Measurements from ENCODE around the gene RNF7. TPM values are rescaled to one million over a fixed set of nuclear protein-coding genes. Genes with fewer than 3 reads are reported as not detected.
A peak's percentile ranks its signal among the peaks of the same experiment; 100 is the strongest.

The RNF7 gene
- total RNA-seq, 1 donor: 48.1 TPM

DNA sequence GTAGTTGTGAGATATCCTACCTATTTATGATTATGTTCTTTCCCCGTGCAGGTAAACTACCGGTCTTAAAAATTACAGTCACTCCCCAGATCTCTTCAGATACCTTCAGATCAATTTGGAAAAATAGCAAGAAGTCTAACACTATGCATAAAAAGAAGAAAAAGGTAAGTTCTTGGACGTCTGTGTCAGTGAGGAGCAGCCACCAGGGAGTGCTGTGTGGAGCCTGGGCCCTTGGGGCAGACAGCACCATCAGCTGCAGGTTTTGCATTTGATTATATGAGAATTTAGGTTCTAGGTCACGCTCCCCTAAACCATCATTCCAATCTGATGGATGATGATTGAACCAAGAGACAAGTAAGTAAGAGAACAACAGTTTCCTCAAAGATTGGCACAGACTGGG, 8.9 kb upstream of the RNF7 start:
- Histone ChIP-seq H3K9me3 (ENCODE audit: low read depth, low read length) (no peaks in the 10 kb centered on the region), H3K27ac (ENCODE audit: low read depth, low read length) (no peak overlapping the region), H3K4me3 (ENCODE audit: insufficient read depth, low read length) (no peak overlapping the region), H3K27me3 (ENCODE audit: insufficient read depth, low read length) (no peaks in the 10 kb centered on the region), H3K36me3 (ENCODE audit: insufficient read depth, low read length) (no peaks in the 10 kb centered on the region), H3K79me2 (ENCODE audit: insufficient read depth, low read length) (no peaks in the 10 kb centered on the region), H4K20me1 (ENCODE audit: insufficient read depth, low read length) (no peaks in the 10 kb centered on the region), H3K4me1 (ENCODE audit: insufficient read depth, low read length) (peaks cover 3% of the 10 kb centered on the region), H3K4me2 (ENCODE audit: insufficient read depth, low read length) (no peak overlapping the region), H2AFZ (ENCODE audit: low read length) (no peak overlapping the region)
- TF ChIP-seq, protein P1, sequence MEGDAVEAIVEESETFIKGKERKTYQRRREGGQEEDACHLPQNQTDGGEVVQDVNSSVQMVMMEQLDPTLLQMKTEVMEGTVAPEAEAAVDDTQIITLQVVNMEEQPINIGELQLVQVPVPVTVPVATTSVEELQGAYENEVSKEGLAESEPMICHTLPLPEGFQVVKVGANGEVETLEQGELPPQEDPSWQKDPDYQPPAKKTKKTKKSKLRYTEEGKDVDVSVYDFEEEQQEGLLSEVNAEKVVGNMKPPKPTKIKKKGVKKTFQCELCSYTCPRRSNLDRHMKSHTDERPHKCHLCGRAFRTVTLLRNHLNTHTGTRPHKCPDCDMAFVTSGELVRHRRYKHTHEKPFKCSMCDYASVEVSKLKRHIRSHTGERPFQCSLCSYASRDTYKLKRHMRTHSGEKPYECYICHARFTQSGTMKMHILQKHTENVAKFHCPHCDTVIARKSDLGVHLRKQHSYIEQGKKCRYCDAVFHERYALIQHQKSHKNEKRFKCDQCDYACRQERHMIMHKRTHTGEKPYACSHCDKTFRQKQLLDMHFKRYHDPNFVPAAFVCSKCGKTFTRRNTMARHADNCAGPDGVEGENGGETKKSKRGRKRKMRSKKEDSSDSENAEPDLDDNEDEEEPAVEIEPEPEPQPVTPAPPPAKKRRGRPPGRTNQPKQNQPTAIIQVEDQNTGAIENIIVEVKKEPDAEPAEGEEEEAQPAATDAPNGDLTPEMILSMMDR (IDR thresholded peaks at IDR 0.05; ENCODE audit: extremely low read depth, low read depth, low read length): peak; percentile 20
- no peak for DNase-seq (ENCODE audit: insufficient read length, low spot score, missing footprints)

DNA sequence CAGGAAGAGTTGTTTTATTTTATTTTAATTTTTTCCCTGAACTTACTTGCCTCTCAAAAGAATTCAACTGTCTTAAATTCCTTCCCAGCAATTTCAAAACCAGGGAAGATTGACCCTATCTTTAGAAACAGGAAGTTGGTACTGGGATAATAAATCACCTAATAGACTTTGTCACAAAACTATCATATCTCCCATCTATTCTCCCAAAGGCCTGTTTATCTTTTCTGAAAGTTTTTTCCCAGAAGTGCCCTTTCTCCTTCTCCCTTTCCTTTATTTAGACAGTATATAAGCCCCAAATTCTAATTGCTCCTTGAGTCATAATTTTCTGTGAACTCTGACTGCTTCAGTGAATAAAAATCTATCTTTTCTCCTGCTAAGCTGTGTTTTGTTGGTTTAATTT, 2.9 kb upstream of the RNF7 start:
- peaks cover 8% of the 10 kb centered on the region for H3K4me1 ChIP-seq (ENCODE audit: insufficient read depth, low read length)
- H3K4me2 ChIP-seq (ENCODE audit: insufficient read depth, low read length): no peak overlapping the region
- H3K4me3 ChIP-seq (ENCODE audit: insufficient read depth, low read length): no peak overlapping the region
- H3K9me3 ChIP-seq (ENCODE audit: low read depth, low read length): no peaks in the 10 kb centered on the region
- H3K79me2 ChIP-seq (ENCODE audit: insufficient read depth, low read length): peaks cover 21% of the 10 kb centered on the region
- H4K20me1 ChIP-seq (ENCODE audit: insufficient read depth, low read length): no peaks in the 10 kb centered on the region
- no peaks in the 10 kb centered on the region for H3K27me3 ChIP-seq (ENCODE audit: insufficient read depth, low read length)
- H3K36me3 ChIP-seq (ENCODE audit: insufficient read depth, low read length): no peaks in the 10 kb centered on the region
- no peak overlapping the region for H2AFZ ChIP-seq (ENCODE audit: low read length)
- TF ChIP-seq, protein P1 (IDR thresholded peaks at IDR 0.05; ENCODE audit: extremely low read depth, low read depth, low read length): no peak
- DNase-seq (ENCODE audit: insufficient read length, low spot score, missing footprints): no peak
- no peak overlapping the region for H3K27ac ChIP-seq (ENCODE audit: low read depth, low read length)

DNA sequence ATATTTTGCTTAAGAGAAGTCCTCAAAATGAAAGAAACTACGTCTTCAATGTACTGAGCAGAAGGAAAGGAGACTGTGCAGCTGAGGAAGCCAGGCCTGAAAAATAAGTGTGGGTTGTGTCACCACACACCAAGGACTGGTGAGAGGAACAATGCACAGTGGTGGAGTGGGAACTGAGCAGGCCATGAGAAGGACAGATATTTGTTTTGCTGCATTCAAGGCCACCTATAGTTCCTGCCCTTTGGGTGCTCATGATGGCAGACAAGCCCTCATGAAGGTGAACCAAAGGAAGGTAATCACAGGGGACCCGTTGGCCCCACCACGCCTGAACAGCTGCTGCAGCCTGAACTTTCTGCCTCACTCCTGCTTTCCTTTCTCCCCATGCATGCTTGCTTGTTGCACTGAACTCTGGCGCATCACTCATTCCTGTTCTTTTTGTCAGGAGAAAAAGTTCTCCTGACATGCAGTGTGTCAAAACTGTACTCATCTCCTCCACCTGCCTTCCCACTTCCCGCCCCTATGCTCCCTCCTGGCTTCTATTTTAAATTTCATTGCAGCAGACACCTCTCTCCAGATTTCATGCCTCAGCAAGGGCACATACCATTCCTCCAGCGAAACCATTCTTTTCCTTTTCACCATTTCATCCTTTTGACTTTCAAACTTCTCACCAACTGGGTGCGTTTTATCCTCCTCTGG, 2.2 kb upstream of the RNF7 start:
- H3K4me2 ChIP-seq (ENCODE audit: insufficient read depth, low read length): no peak overlapping the region
- H3K27me3 ChIP-seq (ENCODE audit: insufficient read depth, low read length): no peaks in the 10 kb centered on the region
- no peak overlapping the region for H3K27ac ChIP-seq (ENCODE audit: low read depth, low read length)
- H3K9me3 ChIP-seq (ENCODE audit: low read depth, low read length): no peaks in the 10 kb centered on the region
- H3K36me3 ChIP-seq (ENCODE audit: insufficient read depth, low read length): no peaks in the 10 kb centered on the region
- peaks cover 28% of the 10 kb centered on the region for H3K79me2 ChIP-seq (ENCODE audit: insufficient read depth, low read length)
- no peak overlapping the region for H3K4me3 ChIP-seq (ENCODE audit: insufficient read depth, low read length)
- DNase-seq (ENCODE audit: insufficient read length, low spot score, missing footprints): no peak
- TF ChIP-seq, protein P1 (IDR thresholded peaks at IDR 0.05; ENCODE audit: extremely low read depth, low read depth, low read length): no peak
- peaks cover 16% of the 10 kb centered on the region for H3K4me1 ChIP-seq (ENCODE audit: insufficient read depth, low read length)
- H2AFZ ChIP-seq (ENCODE audit: low read length): peak overlapping the region; percentile 49
- peaks cover 6% of the 10 kb centered on the region for H4K20me1 ChIP-seq (ENCODE audit: insufficient read depth, low read length)

DNA sequence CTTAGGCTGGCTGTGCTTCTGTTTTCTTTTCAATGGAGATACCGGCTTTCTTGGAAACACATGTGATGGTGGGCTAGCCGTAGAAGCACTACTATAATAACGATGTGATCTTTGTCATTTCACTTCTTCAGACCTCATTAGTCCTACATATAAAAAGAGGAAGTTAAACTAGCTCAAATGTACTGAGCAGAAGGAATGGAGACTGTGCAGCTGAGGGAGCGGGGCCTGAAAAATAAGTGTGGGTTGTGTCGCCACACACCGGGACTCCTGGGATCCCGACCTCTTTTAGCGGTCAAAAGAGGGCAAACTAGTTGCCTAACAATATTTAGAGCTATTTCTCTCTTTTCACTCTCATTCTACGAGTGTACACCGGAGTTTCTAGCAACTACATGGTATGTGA, 1.0 kb upstream of the RNF7 start:
- Histone ChIP-seq H3K4me2 (ENCODE audit: insufficient read depth, low read length) (no peak overlapping the region), H3K9me3 (ENCODE audit: low read depth, low read length) (no peaks in the 10 kb centered on the region), H3K27me3 (ENCODE audit: insufficient read depth, low read length) (no peaks in the 10 kb centered on the region), H3K27ac (ENCODE audit: low read depth, low read length) (no peak overlapping the region), H2AFZ (ENCODE audit: low read length) (peak overlapping the region; percentile 33), H3K4me1 (ENCODE audit: insufficient read depth, low read length) (peaks cover 20% of the 10 kb centered on the region), H4K20me1 (ENCODE audit: insufficient read depth, low read length) (peaks cover 11% of the 10 kb centered on the region), H3K36me3 (ENCODE audit: insufficient read depth, low read length) (no peaks in the 10 kb centered on the region), H3K4me3 (ENCODE audit: insufficient read depth, low read length) (no peak overlapping the region), H3K79me2 (ENCODE audit: insufficient read depth, low read length) (peaks cover 40% of the 10 kb centered on the region)
- DNase-seq (ENCODE audit: insufficient read length, low spot score, missing footprints): no peak
- TF ChIP-seq, protein P1 (IDR thresholded peaks at IDR 0.05; ENCODE audit: extremely low read depth, low read depth, low read length): no peak

Measured in osteoblast (primary cell).